Measurements from ENCODE around the gene METTL25B.

METTL25B gene

GRCh38 chr1:156768610-156769295 lies 40.5 kb downstream of the METTL25B start:
- Histone ChIP-seq H4K20me1 (ENCODE audit: insufficient read depth, low read length) (peaks cover 13% of the 10 kb centered on the region), H3K4me3 (ENCODE audit: low read length) (peak overlapping the region; percentile 78), H2AFZ (ENCODE audit: low read depth, low read length) (no peak overlapping the region), H3K36me3 (replicated peaks; ENCODE audit: low read depth, low read length) (peaks cover 15% of the 10 kb centered on the region), H3K9me3 (ENCODE audit: insufficient read depth, low read length) (no peaks in the 10 kb centered on the region), H3K27me3 (ENCODE audit: low read depth, low read length) (no peaks in the 10 kb centered on the region), H3K79me2 (ENCODE audit: low read length) (peaks cover 73% of the 10 kb centered on the region), H3K4me2 (ENCODE audit: low read length) (peak overlapping the region; percentile 94), H3K9ac (ENCODE audit: low read length) (peak overlapping the region; percentile 93), H3K4me1 (ENCODE audit: low read length) (peaks cover 28% of the 10 kb centered on the region), H3K27ac (ENCODE audit: low read length) (0 out of 2 replicates have a peak overlapping the region, but pooled peaks have one; percentile 67)
- TF ChIP-seq CTCF (IDR thresholded peaks at IDR 0.05; ENCODE audit: low read depth, low read length), result no peak
- TF ChIP-seq EZH2phosphoT487 (IDR thresholded peaks at IDR 0.05; ENCODE audit: low read depth), result no peak

- Histone ChIP-seq H3K4me1 (ENCODE audit: low read length) (peaks cover 22% of the 10 kb centered on the region), H3K4me2 (ENCODE audit: low read length) (no peak overlapping the region), H4K20me1 (ENCODE audit: insufficient read depth, low read length) (peaks cover 25% of the 10 kb centered on the region), H3K9me3 (ENCODE audit: insufficient read depth, low read length) (no peaks in the 10 kb centered on the region), H3K79me2 (ENCODE audit: low read length) (peaks cover 92% of the 10 kb centered on the region), H3K4me3 (ENCODE audit: low read length) (no peak overlapping the region), H3K27ac (ENCODE audit: low read length) (no peak overlapping the region), H3K27me3 (ENCODE audit: low read depth, low read length) (no peaks in the 10 kb centered on the region), H3K9ac (ENCODE audit: low read length) (no peak overlapping the region), H3K36me3 (replicated peaks; ENCODE audit: low read depth, low read length) (peaks cover 15% of the 10 kb centered on the region), H2AFZ (ENCODE audit: low read depth, low read length) (no peak overlapping the region)
- TF ChIP-seq CTCF (IDR thresholded peaks at IDR 0.05; ENCODE audit: low read depth, low read length) (no peak), EZH2phosphoT487 (IDR thresholded peaks at IDR 0.05; ENCODE audit: low read depth) (no peak)
Observed at GRCh38 chr1:156772222-156772621, 44.0 kb downstream of the METTL25B start.

DNA sequence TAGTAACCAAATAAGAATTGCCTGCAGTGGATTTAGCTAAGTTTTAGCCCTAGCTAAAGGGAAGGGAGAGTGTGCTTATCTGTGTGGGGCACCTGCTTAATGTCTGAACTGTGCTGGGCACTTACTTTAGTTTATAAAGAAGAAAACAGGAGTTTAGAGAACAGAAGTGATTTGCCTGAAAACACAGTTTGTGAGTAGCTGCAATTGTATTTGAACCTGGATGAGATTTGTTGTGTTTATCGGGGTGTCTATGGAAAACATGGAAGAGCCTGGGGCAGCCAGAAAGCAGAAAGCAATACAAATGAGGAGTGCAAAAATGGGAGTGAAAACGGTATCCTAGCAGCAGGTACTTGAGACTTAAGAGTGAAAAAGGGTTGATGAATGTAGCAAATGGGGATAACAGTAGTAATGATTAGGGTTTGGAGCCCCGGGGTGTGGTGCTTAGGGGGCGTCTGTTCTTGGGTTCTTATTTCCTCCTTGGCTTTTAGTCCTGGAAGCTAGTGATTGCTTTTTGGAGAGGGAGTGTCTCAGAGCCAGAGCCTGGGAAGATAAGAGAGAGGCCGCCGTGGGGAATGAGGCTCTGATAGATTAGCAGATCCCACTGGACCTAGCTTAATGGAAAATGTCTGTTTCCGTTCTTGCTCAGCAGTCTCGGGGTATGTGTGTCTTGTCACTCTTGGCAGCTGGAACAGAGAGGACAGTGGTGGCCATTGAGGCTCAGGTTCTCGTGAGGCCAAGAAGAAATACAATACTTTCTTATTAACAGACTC lies 44.6 kb downstream of the METTL25B start:
- Histone ChIP-seq H3K9ac (ENCODE audit: low read length) (no peak overlapping the region), H3K4me2 (ENCODE audit: low read length) (peak overlapping the region; percentile 25), H4K20me1 (ENCODE audit: insufficient read depth, low read length) (peaks cover 32% of the 10 kb centered on the region), H3K36me3 (replicated peaks; ENCODE audit: low read depth, low read length) (peaks cover 17% of the 10 kb centered on the region), H3K79me2 (ENCODE audit: low read length) (peaks cover 94% of the 10 kb centered on the region), H3K27me3 (ENCODE audit: low read depth, low read length) (no peaks in the 10 kb centered on the region), H2AFZ (ENCODE audit: low read depth, low read length) (no peak overlapping the region), H3K4me1 (ENCODE audit: low read length) (peaks cover 22% of the 10 kb centered on the region), H3K9me3 (ENCODE audit: insufficient read depth, low read length) (no peaks in the 10 kb centered on the region), H3K4me3 (ENCODE audit: low read length) (no peak overlapping the region), H3K27ac (ENCODE audit: low read length) (no peak overlapping the region)
- TF ChIP-seq CTCF (IDR thresholded peaks at IDR 0.05; ENCODE audit: low read depth, low read length), result no peak
- no peak for TF ChIP-seq EZH2phosphoT487 (IDR thresholded peaks at IDR 0.05; ENCODE audit: low read depth)

GRCh38 chr1:156773607-156774006 lies 45.3 kb downstream of the METTL25B start:
- H3K36me3 ChIP-seq (replicated peaks; ENCODE audit: low read depth, low read length), result peaks cover 21% of the 10 kb centered on the region
- H3K27me3 ChIP-seq (ENCODE audit: low read depth, low read length), result no peaks in the 10 kb centered on the region
- H3K4me3 ChIP-seq (ENCODE audit: low read length), result no peak overlapping the region
- TF ChIP-seq EZH2phosphoT487 (IDR thresholded peaks at IDR 0.05; ENCODE audit: low read depth) (no peak), CTCF (IDR thresholded peaks at IDR 0.05; ENCODE audit: low read depth, low read length) (0 out of 2 replicates have a peak, but pooled peaks have one; percentile 8)
- no peak overlapping the region for H3K9ac ChIP-seq (ENCODE audit: low read length)
- H3K4me2 ChIP-seq (ENCODE audit: low read length), result peak overlapping the region; percentile 25
- H3K9me3 ChIP-seq (ENCODE audit: insufficient read depth, low read length), result no peaks in the 10 kb centered on the region
- peaks cover 19% of the 10 kb centered on the region for H3K4me1 ChIP-seq (ENCODE audit: low read length)
- no peak overlapping the region for H3K27ac ChIP-seq (ENCODE audit: low read length)
- H3K79me2 ChIP-seq (ENCODE audit: low read length), result peaks cover 94% of the 10 kb centered on the region
- no peak overlapping the region for H2AFZ ChIP-seq (ENCODE audit: low read depth, low read length)
- H4K20me1 ChIP-seq (ENCODE audit: insufficient read depth, low read length), result peaks cover 36% of the 10 kb centered on the region
